T-helper 2 cell treated with Interferon-gamma antibody and Interleukin-4, amounts not matched to agents 5 μg/mL and 100 μg/mL, for 36 hours (primary cell): ENCODE data around the gene EHD4.
A peak's percentile ranks its signal among the peaks of the same experiment; 100 is the strongest.

Experiments
- DNase-seq: peaks from one replicate; pipeline ENCODE4 v3.0.0; 2021; ENCODE audit warnings: low spot score
- H3K27ac Mint-ChIP-seq: one replicate; pipeline ENCODE4 v1.8.0; 2021; ENCODE audit warnings: mild to moderate bottlenecking, mixed read lengths
- H3K27me3 Mint-ChIP-seq: one replicate; pipeline ENCODE4 v1.8.0; 2021; ENCODE audit warnings: low read depth, mixed read lengths
- H3K36me3 Mint-ChIP-seq: one replicate; pipeline ENCODE4 v1.8.0; 2021; ENCODE audit warnings: low read depth, mixed read lengths
- H3K4me1 Mint-ChIP-seq: one replicate; pipeline ENCODE4 v1.8.0; 2021; ENCODE audit warnings: low read depth, mixed read lengths
- H3K4me3 Mint-ChIP-seq: one replicate; pipeline ENCODE4 v1.8.0; 2022; ENCODE audit warnings: mild to moderate bottlenecking, moderate library complexity, mixed read lengths
- H3K9me3 Mint-ChIP-seq: one replicate; pipeline ENCODE4 v1.8.0; 2021; ENCODE audit warnings: mixed read lengths

EHD4 gene

DNA sequence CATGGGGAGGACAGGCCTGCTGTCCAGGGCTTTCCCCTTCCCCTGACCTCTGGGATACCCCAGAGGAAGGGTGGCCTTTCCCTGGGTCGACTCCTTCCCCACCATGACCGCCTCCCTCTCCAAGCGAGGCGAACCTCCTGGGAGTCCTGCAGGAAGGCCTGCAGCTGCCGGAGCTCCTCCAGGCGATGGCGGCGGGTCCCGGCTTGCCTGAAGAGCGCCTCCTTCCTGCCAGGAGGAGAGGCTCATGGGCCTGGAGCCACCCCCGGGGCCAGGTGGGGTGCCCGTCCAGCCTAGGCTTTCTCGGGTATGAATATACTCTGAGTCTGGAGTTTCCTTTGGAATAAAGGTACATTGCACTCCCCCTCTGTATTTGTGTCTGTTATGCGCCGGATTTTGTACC lies 113.6 kb downstream of the EHD4 start:
- DNase-seq = no peak
- H3K36me3 Mint-ChIP-seq = no peaks in the 10 kb centered on the region
- H3K4me1 Mint-ChIP-seq = peaks cover 5% of the 10 kb centered on the region
- peaks cover 3% of the 10 kb centered on the region for H3K27me3 Mint-ChIP-seq
- no peak overlapping the region for H3K27ac Mint-ChIP-seq
- H3K4me3 Mint-ChIP-seq = no peak overlapping the region
- no peaks in the 10 kb centered on the region for H3K9me3 Mint-ChIP-seq

DNA sequence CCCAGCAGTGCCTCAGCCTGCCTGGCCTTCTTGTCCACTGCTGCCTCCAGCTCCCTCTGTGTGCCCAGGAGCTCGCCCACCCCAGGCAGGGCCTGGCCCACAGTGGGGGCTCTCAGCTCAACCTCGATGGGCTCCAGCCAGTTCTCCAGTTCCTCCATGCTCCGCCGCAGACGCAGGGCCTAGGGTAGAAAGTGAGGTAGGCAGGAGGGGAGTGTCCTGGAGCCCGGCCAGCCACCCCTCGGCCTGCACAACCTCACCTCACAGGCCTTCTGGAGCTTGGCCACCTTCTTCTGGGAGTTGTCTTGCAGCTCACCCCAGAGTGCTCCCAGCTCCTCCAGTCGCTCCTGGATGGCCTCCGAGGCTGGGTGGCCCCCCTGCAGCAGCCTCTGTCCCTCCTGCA lies 115.0 kb downstream of the EHD4 start:
- Mint-ChIP-seq H3K36me3 (no peaks in the 10 kb centered on the region), H3K9me3 (no peaks in the 10 kb centered on the region), H3K4me3 (no peak overlapping the region), H3K4me1 (peaks cover 5% of the 10 kb centered on the region), H3K27me3 (no peaks in the 10 kb centered on the region), H3K27ac (no peak overlapping the region)
- DNase-seq = no peak

DNA sequence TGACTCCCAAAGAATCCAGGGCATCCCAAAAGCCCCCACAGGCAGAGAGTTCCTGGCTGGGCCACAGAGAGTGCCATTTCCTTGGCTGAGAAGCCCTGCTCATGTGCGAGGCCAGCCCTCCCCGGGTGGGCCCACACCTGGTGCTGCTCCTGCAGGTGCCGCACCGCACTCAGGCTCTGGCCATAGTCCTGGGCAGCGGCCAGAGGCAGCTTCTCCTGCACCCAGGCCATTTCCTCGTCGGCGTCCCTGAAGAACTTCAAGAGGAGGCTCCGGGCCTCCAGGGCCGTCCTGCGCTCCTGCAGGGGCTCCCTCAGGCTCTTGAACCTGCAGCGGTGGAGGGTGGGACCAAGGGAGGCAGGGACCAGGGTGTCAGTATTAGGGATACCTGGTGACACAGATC lies 115.6 kb downstream of the EHD4 start:
- DNase-seq = no peak
- Mint-ChIP-seq H3K27ac (no peak overlapping the region), H3K4me3 (no peak overlapping the region), H3K9me3 (no peaks in the 10 kb centered on the region), H3K36me3 (no peaks in the 10 kb centered on the region), H3K27me3 (no peaks in the 10 kb centered on the region), H3K4me1 (peaks cover 5% of the 10 kb centered on the region)

DNA sequence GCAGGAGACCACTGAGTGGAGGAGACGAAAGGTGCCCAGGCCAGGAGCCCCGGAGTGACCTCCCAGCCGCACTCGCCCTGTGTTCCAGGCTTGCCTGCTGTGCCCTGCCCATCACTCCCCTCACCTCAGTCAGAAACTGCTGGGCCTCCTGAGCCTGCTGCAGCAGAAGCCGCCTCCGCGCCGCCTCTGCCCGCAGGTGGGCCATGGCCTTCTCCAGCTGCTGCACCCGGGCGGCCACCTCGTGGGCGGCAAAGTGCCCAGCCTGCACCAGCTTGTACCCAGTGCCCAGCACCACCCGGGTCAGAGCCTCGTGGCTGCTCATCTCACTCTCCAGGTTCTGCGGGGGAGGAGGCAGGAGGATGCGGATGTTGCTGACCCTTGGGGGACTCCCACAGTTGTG lies 116.1 kb downstream of the EHD4 start:
- no peak for DNase-seq
- Mint-ChIP-seq H3K27me3 (no peaks in the 10 kb centered on the region), H3K36me3 (no peaks in the 10 kb centered on the region), H3K9me3 (no peaks in the 10 kb centered on the region), H3K4me1 (peaks cover 5% of the 10 kb centered on the region), H3K4me3 (no peak overlapping the region), H3K27ac (no peak overlapping the region)

DNA sequence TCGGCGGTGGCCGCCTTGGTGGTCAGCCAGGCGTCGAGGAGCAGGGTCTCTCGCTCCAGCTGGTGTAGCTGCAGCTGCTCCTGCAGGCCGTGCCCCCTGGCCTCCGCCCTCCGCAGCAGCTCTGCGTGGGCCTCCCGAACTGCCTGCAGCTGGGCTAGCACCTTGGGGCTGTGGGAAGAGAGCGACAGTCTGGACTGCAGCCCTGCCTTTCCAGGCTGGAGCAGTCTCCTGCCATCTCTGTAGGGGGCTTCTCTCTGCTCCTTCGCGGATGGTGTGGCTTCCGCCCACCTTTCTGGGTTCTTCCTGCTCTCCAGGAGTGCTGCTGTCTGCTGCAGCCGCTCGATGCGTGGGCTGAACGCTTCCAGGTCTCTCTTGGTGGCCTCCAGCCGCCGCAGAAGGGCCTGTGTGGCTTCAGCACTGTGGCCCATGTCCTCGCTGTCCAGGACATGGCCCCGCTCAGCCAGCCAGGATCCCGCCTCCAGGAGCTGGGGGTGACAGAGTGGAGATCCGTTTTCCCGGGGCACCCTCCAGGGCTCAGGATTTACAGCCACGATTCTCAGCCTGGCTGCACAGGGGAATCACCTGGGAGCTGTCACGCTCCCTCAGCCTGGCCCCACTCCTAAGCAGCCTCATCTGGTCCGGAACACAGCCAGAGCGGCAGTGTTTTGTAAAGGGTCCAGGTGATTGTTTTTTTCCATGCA lies 116.9 kb downstream of the EHD4 start:
- no peaks in the 10 kb centered on the region for H3K27me3 Mint-ChIP-seq
- no peak for DNase-seq
- no peak overlapping the region for H3K27ac Mint-ChIP-seq
- H3K36me3 Mint-ChIP-seq = no peaks in the 10 kb centered on the region
- no peak overlapping the region for H3K4me3 Mint-ChIP-seq
- H3K9me3 Mint-ChIP-seq = no peaks in the 10 kb centered on the region
- H3K4me1 Mint-ChIP-seq = peaks cover 5% of the 10 kb centered on the region

DNA sequence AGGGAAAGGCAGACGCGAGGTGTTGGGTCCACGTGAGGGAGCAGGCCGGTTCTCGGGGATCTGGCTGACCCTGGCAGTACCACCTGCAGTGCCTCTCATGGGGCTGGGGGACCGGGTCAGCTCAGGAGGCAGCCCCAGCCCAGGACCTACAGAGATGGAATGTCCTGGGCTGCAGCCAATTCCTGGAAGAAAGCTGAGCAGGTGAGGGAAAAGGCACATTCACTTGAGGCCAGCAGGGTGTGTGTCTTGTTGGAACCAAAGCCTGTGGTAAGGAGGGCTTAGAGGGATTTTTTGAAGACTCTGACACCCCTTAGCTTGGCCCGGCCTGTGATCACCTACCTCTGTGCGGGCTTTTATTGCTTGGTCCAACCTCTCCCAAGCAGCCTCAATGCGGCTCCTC lies 117.9 kb downstream of the EHD4 start:
- DNase-seq = no peak
- Mint-ChIP-seq H3K4me3 (no peak overlapping the region), H3K9me3 (no peaks in the 10 kb centered on the region), H3K4me1 (no peaks in the 10 kb centered on the region), H3K27ac (no peak overlapping the region), H3K27me3 (no peaks in the 10 kb centered on the region), H3K36me3 (no peaks in the 10 kb centered on the region)

DNA sequence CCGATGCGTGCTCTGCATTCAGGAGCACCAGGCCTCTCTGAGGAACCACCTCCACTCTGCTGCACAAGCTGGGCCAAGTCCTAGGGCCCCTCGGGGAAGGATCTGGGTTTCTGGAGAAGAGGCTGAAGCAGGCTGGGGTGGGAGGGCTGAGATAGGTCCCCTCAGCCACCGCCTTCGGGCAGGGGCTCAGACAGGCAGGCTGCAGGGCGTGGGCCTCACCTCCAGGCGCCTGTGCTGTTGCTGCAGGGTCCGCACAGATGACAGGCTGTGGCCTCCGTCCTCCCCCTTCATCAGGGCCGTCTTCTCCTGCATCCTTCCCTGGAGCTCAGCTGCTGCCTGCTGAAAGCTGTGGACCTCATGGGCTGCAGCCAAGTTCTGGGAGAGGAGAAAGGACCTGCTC lies 118.5 kb downstream of the EHD4 start:
- Mint-ChIP-seq H3K36me3 (no peaks in the 10 kb centered on the region), H3K27ac (no peak overlapping the region), H3K27me3 (no peaks in the 10 kb centered on the region), H3K4me1 (no peaks in the 10 kb centered on the region), H3K4me3 (no peak overlapping the region), H3K9me3 (no peaks in the 10 kb centered on the region)
- no peak for DNase-seq

DNA sequence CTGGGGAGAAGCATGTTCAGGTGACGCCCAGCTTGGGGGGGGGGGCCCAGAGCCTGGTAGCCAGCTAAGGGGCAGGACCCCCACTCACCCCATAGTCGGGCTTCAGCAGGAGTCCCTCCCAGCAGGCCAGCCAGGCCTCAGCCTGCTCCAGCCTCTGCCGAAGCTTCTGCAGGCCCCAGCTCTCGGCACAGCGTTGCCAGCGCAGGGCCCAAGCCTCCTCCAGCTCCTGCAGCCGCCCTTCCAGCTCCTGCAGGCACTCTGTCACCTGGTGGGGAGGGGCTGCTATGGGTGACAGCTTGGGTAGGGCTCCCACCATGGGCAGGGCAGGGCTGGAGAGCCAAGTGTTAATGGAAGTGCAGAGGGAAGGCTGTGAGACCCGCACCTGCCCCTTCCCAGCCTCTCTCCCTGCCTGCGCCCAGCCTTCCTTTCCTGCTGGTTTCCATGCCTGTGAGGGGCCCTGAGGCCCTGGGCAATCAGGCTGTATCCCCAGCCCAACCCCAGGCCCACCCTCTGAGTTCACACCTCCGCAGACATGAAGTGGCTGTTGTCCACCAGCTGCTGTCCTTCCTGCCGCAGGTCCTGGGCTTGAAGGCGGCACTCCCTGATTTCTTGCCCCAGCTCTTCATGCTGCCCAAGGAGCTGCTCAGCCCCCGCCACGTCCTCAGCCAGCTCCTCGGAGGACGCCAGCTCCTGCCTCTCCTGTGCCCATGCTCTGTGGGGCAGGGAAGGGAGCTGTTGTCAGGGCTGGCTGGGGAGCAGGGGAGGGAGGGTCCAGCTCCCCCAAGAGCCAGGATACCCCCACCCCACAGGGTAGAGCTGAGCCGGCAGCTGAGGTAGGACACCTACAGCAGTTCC lies 119.4 kb downstream of the EHD4 start:
- H3K4me3 Mint-ChIP-seq = no peak overlapping the region
- H3K36me3 Mint-ChIP-seq = peaks cover 2% of the 10 kb centered on the region

DNA sequence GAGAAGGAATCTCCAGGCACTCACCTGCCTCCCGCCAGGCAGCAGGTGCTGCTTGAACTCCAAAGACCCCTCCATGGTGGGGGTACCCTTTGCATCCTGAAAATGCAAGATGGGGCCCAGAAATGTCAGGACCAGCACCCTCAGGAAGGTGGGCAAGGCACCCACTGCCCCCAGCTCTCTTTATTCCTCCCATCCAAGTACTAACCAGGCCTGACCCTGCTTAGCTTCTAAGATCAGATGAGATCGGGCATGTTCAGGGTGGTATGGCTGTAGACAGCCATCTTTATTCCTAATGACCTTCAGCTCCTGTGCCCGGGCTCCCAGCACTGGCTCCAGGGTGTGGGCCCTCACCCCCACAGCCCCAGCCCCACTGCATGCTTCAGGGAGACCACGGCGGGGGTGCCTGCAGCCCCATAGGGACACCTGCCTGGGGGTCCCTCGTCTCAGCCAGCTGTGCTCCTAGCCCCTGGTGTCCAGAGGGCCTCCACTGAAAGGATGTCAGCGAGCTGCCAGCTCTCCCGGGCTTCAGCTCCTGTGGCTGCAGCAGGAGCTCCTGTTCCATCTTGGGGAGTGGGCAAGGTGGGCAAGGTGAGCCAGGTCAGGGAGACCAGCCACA lies 120.5 kb downstream of the EHD4 start:
- H3K9me3 Mint-ChIP-seq = no peaks in the 10 kb centered on the region
- no peak overlapping the region for H3K27ac Mint-ChIP-seq
- no peak for DNase-seq
- H3K36me3 Mint-ChIP-seq = peaks cover 4% of the 10 kb centered on the region
- no peaks in the 10 kb centered on the region for H3K27me3 Mint-ChIP-seq
- no peak overlapping the region for H3K4me3 Mint-ChIP-seq
- H3K4me1 Mint-ChIP-seq = peaks cover 1% of the 10 kb centered on the region

More for the DNA sequence above, 119.4 kb downstream of the EHD4 start:
- Mint-ChIP-seq H3K4me1 (peaks cover 1% of the 10 kb centered on the region), H3K9me3 (no peaks in the 10 kb centered on the region), H3K27me3 (no peaks in the 10 kb centered on the region), H3K27ac (no peak overlapping the region)
- no peak for DNase-seq

DNA sequence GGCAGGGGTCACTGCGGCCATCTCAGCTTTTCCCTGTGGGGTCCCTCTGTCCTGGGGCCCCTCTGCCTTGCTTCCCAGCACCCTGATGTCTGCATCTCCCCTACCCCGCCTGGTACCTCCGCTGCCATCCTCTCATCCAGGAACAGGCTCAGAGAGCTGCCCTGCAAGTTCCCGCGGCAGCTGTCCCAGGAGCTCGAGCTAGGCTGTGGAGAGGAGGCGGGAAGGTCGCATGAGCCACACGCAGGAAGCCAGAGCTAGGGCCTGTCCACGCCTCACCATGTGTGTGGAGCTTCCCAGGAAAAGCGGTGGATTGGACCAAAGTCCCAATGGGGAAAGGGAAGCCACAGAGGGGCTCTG lies 121.2 kb downstream of the EHD4 start:
- no peak for DNase-seq
- no peak overlapping the region for H3K27ac Mint-ChIP-seq
- H3K36me3 Mint-ChIP-seq = peaks cover 4% of the 10 kb centered on the region

DNA sequence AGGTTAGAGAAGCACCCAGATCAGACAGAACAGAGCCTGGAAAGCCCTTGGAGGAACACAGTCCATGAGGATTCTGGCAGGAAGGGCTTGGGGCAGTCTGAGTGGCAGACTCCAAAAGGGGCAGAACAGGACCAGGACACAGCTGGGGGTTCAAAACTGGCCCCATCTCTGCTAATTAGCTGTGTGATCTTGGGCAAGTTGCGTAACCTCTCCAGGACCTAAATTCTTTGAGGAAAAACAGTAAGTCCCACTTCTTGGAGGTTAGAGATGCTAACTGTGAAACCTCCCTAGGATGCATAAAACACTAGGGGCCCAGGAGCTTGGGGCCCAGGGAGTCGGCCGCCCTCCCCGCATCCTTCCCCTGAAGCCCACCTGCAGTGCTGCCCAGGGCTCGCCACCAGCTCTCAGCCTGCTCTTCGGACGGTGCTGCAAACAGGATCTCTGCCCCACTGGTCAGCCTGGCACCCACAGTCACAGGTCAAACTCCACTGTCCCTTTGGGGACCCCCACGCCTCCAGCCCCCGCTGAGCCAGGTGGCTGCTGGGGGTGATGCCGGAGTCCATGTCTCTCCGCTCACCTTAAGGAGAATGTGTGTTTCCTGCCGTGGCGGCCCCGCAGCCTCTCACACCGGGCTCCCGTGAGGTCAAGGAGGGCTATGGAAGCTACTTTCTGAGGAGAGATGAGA lies 121.7 kb downstream of the EHD4 start:
- DNase-seq = no peak
- Mint-ChIP-seq H3K36me3 (peaks cover 5% of the 10 kb centered on the region), H3K9me3 (no peaks in the 10 kb centered on the region), H3K27me3 (no peaks in the 10 kb centered on the region), H3K4me1 (peaks cover 1% of the 10 kb centered on the region), H3K4me3 (no peak overlapping the region), H3K27ac (no peak overlapping the region)

More for the DNA sequence above, 121.2 kb downstream of the EHD4 start:
- Mint-ChIP-seq H3K27me3 (no peaks in the 10 kb centered on the region), H3K4me3 (no peak overlapping the region), H3K4me1 (peaks cover 1% of the 10 kb centered on the region), H3K9me3 (no peaks in the 10 kb centered on the region)

DNA sequence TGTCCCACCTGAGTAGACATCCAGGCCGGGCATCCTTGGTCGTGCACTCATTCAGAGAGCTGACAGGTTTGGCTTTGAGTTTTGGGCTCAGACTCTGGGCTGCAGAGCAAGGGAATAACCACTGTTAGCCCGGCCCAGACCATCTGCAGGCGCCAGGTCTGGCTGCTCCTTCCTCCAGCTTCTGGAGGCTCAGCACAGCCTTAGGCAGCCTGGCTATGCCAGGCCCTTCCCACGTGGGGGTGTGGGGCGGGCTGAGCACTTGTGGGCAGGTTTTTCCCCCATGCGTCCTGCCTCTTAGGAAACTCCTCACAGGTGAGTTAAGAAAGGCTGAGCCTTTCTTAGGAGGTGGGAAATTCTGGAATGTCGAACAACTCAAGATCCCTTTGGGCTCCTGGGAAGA lies 122.5 kb downstream of the EHD4 start:
- peaks cover 5% of the 10 kb centered on the region for H3K36me3 Mint-ChIP-seq
- no peak for DNase-seq
- no peaks in the 10 kb centered on the region for H3K9me3 Mint-ChIP-seq
- H3K27ac Mint-ChIP-seq = no peak overlapping the region
- H3K4me3 Mint-ChIP-seq = no peak overlapping the region
- no peaks in the 10 kb centered on the region for H3K27me3 Mint-ChIP-seq
- peaks cover 1% of the 10 kb centered on the region for H3K4me1 Mint-ChIP-seq

DNA sequence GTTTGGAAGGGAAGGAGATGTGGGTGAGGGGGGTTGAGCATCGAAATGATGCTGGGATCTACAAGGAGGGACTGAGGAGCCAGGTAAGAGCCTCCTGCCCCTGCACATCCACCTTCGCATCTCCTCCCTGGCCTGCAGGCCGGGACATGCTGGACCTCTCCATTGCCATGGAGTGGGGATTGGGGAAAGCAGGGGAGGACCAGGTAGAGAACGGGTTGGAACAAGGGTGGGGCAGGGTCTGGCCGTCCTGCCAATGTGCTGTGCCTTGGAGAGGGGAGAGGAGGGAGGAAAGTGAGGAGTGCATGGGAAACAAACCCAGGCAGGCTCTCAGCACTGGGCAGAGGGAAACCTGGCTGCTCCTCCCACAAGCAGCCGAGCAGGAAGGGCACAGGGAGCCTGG lies 123.2 kb downstream of the EHD4 start:
- Mint-ChIP-seq H3K36me3 (peaks cover 5% of the 10 kb centered on the region), H3K4me3 (no peak overlapping the region), H3K27me3 (no peaks in the 10 kb centered on the region), H3K4me1 (peaks cover 1% of the 10 kb centered on the region), H3K9me3 (no peaks in the 10 kb centered on the region), H3K27ac (no peak overlapping the region)
- DNase-seq = no peak

DNA sequence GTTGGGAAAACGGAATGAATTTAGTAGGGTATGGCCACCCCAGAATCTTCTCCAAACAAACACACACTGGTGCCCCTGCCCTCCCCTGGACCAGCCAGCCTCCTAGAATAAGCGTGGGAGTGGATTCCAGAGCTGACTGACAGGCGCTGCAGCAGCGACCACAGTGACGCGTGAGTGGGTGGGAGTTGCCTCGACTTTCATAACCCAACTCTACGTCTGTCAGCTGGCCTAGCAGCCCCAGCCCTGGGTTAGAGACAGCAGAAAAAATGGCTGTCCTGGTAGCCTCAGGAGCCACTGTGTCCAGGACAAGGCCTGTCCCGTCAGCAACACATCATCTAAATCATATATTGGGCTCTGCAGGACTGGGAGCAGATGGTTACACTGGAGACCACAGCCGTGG lies 123.7 kb downstream of the EHD4 start:
- peaks cover 5% of the 10 kb centered on the region for H3K36me3 Mint-ChIP-seq
- no peak overlapping the region for H3K4me3 Mint-ChIP-seq
- no peaks in the 10 kb centered on the region for H3K9me3 Mint-ChIP-seq
- no peak overlapping the region for H3K27ac Mint-ChIP-seq
- no peaks in the 10 kb centered on the region for H3K27me3 Mint-ChIP-seq
- DNase-seq = peak; percentile 56
- H3K4me1 Mint-ChIP-seq = peaks cover 1% of the 10 kb centered on the region
